ENCODE data around the gene CELF5.
"Not testable (repeated sequence)": the region's sequence is repeated elsewhere in the genome, so short reads cannot be mapped to it uniquely, and the experiment has no call there.

CELF5 gene

DNA sequence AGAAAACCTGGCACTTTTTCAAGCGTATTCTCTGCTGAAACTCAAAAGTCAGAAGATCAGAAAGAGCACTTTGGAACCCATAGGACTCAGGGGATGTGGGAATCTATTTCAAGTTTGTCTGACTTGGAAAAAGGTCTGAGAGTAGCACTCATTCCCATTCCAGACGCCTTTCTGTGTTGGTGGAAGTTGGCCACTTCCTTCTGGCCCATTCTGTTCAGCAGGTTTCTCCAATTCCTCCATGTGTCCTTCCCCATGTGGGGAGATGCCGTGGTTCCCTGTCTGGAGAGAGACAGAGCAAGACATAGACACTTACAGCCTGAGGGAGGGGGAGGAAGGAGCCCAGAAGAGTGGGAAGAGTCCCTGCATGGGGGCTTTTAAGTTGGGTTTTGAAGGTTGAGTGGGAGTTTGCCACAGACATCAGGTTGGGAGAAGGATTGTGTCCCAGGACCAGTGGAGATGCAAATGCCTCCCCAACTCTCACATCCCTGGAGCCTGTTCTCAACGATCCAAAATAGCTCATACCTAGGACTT lies 48.0 kb downstream of the CELF5 start:
- no peak for DNase-seq (ENCODE audit: low read depth in 2 of 2, low spot score in 1 of 2)

DNA sequence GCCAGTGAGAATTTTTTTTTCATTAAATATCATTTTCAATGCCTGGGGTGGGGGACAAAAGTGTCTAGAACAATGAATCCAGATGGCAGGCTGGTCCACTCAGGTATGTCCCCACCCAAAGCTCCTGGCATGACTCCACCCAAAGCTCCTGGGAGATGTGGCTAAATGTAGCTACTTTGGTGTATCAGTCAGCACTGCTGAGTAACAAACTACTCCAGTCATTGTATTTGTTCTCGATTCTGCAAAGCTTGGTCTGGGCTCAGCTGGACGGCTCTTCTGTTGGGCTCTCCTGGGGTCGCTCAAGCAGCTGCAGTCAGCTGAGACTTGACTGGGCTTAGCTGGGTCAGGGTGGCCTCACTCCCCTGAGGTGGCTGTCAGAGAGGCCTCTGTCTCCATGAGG lies 48.5 kb downstream of the CELF5 start:
- no peak for DNase-seq (ENCODE audit: low read depth in 2 of 2, low spot score in 1 of 2)

DNA sequence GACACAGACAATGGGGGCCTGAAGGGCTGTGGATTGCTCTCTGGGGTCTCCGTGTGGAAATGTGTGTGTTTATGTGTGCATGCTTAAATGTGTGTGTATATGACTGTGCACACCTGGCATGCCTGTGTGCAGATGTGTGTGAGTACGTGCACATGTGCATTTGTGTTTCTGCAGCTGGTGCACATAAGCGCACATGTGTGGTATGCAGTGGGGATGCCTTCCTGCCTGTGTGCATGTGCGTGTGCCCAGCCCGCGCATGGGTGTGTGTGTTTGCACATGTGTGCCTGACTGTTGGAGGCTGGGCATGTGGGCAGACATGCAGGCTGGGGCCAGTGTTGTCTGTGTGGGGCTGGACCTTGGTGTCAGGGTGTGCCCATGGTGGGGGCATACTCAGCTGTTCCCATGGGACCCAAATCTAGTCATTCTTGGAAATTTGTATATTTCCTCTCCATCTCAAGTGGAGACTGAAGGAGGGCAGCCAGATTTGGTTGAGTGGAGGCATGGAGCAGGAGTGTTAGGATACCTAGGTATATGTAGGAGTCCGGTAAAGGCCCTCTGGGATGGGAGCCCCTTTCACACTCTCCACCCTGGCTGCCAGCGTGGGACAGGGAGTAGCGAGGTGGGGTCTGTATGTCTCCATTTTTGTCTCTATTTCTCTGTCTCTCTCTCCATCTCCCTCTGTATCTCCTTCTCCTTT lies 49.9 kb downstream of the CELF5 start:
- no peak for DNase-seq (ENCODE audit: low read depth in 2 of 2, low spot score in 1 of 2)

DNA sequence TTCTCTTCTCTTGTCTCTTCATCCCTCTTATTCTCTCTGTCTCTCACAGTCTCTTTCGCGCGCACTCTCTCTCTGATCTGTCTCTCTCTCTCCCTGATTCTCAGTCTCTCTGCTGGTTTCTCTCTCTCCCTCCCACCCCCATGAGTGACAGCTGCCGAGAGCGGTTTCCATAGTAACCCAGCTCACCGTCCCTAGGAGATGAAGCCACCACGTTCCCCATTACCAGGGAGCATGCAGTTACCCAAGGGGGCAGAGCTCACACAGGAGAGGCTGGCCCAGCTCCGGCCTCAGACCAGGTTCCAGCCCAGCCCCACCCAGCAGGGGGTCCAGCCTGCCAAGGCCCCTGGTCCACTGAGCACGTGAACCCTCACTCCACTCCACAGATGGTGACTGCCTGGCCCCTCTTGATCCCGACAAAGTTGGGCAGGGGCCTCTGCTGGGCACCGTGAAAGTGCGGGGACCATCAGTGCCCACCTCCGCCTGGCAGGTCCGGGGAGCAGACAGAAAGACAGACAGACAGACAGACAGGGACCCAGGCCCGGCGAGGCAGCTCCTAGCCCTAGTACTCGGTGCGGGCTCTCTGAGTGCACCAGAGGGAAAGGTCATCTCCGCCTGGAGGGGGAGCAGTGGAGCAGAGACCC lies 50.6 kb downstream of the CELF5 start:
- DNase-seq (ENCODE audit: low read depth in 2 of 2, low spot score in 1 of 2), result no peak

GRCh38 chr19:3275583-3276340 lies 51.3 kb downstream of the CELF5 start:
- peak; percentile 77 to 83 for DNase-seq (ENCODE audit: low read depth in 2 of 2, low spot score in 1 of 2)

DNA sequence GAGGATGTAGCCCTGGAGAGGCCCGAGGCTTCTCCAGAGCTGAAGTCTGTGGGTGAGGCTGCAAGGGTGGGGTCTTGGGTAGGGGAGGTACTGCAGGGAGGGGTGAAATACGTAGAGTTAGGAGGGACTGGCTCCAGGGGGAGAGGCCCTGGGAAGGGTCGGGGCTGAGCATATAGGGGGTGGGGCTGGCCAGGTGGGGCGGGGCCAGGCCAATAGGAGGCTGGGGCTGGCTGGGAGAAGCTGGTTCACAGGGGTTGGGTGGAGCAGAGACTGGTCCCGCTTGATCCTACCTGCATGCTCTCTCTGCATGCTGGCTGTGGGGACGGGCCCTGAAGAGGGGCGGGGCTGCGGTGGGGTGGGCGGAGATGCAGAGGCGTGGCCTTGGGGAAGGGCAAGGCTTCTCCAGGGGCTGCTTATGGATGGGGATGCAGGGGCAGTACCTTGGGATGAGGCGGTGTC lies 51.9 kb downstream of the CELF5 start:
- no peak for DNase-seq (ENCODE audit: low read depth in 2 of 2, low spot score in 1 of 2)

DNA sequence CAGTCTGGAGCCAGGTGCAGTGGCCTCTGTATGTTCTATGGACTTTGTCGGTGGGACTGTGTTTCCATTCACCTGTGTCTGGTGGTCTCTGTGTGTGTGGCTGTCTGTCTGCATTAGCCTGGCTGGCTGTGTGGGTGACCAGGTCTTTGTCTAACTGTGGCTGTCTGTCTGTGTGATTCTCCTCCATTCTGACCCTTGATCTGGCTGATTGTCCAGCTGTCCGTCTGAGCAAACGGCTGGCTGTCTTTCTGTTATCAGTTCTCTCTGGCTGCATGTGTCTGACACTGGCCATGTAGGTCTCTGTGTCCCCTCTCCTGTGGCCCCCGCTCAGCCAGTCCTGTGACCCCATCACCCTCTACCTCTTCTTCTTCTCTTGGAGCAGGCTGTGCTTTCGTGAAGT lies 53.2 kb downstream of the CELF5 start:
- no peak for DNase-seq (ENCODE audit: low read depth in 2 of 2, low spot score in 1 of 2)

GRCh38 chr19:3278294-3278693 lies 53.8 kb downstream of the CELF5 start:
- DNase-seq (ENCODE audit: low read depth in 2 of 2, low spot score in 1 of 2), result no peak

GRCh38 chr19:3278749-3279148 lies 54.3 kb downstream of the CELF5 start:
- no peak for DNase-seq (ENCODE audit: low read depth in 2 of 2, low spot score in 1 of 2)

GRCh38 chr19:3279306-3279705 lies 54.8 kb downstream of the CELF5 start:
- DNase-seq (ENCODE audit: low read depth in 2 of 2, low spot score in 1 of 2), result no peak

DNA sequence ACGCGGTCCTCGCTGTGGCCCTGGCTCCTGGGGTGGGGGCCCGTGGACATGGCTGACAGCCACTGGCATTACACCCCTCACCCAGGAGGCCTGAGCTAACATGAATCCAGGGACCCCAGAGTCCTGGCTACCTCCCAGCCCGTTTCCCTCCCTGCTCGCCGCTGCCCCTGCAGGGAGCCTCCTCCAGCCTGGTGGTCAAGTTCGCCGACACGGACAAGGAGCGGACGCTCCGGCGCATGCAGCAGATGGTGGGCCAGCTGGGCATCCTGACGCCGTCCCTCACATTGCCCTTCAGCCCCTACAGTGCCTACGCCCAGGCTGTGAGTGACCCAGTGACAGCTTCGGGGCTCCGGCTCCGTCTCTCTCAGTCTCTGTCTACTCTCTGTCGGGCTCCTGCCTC lies 56.6 kb downstream of the CELF5 start:
- no peak for DNase-seq (ENCODE audit: low read depth in 2 of 2, low spot score in 1 of 2)

DNA sequence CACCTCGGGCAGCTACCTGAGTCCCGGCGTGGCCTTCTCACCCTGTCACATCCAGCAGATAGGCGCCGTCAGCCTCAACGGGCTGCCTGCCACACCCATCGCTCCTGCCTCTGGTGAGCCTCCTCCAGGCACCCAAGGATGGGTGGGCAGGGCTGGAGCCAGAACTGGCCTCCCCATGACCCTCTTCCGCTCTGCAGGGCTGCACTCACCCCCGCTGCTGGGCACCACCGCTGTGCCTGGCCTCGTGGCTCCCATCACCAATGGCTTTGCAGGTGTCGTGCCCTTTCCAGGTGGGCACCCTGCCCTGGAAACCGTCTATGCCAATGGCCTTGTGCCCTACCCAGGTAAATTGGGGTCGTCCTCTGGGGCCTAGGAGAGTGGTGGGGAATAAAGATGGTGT lies 57.7 kb downstream of the CELF5 start:
- DNase-seq (ENCODE audit: low read depth in 2 of 2, low spot score in 1 of 2), result no peak

DNA sequence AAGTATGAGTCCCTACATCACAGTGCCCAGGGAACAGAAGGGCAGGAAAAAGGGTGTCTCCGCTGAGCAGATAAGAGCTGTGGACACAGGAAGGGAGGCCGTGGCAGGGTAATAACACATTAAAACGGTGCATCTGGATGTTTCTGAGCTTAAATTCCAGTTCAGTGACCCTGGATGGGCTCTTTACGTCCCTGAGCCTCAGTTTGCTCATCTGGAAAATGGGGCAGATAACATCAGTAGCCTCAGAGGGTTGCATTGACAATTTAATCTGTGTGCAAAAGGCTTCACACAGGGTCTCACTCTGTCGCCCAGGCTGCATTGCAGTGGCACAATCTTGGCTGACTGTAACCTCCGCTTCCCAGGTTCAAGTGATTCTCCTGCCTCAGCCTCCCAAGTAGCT lies 58.1 kb downstream of the CELF5 start:
- DNase-seq (ENCODE audit: low read depth in 2 of 2, low spot score in 1 of 2), result no peak

- no peak for DNase-seq (ENCODE audit: low read depth in 2 of 2, low spot score in 1 of 2)
These were observed 58.8 kb downstream of the CELF5 start for GRCh38 chr19:3283246-3283751.

DNA sequence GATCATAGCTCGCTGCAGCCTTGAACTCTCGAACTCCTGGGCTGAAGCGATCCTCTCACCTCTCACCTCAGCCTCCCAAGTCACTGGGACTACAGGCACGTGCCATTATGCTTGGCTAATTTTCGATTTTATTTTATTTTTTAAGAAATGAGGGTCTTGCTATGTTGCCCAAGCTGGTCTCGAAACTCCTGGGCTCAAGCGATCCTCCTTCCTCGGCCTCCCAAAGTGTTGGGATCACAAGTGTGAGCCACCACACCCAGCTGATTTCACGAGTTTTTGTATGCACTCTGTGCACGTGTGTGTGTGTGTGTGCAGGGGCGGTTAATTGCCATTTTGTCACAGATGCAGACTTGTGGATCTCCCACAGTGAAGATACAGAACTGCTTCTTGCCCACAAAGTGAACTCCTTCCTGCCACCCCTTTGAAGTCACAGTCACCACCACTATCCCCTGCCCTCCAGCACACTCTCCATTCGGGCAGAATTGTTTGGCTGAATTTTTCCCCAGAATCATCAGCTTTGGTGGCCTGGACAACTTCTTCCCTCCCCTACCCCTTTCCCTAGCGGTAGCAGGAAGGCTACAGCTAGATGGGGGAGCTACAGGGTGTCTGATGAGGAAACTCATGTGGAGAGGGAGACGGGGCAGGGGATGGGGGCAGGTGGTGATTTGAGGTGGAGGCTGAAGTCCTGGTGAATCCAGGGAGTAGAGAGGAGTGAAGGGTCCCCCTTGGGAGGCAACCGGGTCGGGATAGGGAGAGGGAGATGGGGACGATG lies 59.6 kb downstream of the CELF5 start:
- no peak for DNase-seq (ENCODE audit: low read depth in 2 of 2, low spot score in 1 of 2)

GRCh38 chr19:3284759-3285646 lies 60.5 kb downstream of the CELF5 start:
- no peak for DNase-seq (ENCODE audit: low read depth in 2 of 2, low spot score in 1 of 2)

DNA sequence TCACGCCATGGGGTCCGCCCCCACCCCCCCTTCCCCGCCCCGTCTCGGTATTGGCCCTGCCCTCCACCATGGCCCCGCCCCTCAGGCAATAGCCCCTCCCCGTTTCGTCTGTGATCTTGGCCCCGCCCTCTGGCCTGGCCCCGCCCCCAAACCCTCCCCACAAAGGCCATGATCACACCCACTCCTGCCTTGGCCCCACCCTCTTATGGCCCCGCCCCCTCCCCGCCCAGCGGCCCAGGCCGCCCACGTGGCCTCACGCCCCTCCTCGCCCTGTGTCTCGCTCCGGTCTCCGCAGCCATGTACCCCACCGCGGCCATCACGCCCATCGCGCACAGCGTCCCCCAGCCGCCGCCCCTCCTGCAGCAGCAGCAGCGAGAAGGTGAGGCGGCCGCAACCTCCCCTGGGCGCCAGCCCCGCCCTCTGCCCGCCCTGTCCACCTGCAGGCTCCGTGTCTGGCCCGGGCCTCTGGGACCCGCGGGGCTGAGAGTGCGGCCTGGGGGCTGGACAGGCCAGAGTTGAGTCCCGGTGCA lies 61.3 kb downstream of the CELF5 start:
- no peak for DNase-seq (ENCODE audit: low read depth in 2 of 2, low spot score in 1 of 2)

DNA sequence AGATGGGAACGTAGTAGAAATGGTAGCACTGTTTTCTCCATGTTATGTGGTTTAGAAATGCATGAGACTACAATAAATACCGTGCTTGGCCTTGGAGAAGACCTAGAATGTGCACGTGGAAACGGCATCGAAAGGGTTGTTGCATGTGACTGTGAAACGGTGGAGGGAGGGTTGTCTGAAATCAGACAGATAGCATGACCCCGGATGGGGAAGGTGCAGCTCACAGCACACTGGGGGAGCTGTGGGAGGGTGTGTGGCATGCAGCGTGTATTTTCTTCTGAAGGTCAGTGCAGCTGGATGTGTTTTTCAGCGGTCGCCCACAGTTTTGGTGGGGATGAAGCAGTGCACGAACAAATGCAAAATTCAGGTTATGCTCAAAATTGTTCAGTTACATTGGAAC lies 63.4 kb downstream of the CELF5 start:
- DNase-seq (ENCODE audit: low read depth in 2 of 2, low spot score in 1 of 2), result no peak

DNA sequence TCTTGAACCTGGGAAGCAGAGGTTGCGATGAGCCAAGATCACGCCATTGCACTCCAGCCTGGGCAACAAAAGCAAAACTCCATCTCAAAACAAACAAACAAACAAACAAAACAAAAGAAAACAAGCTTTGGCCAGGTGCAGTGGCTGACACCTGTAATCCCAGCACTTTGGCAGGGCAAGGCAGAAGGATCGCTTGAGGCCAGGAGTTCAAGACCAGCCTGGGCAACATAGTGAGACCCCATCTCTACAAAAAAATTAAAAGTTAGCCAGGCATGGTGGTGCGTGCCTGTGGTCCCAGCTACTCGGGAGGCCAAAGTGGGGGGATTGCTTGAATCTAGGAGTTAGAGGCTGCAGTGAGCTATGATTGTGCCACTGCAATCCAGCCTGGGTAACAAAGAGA lies 64.0 kb downstream of the CELF5 start:
- DNase-seq (ENCODE audit: low read depth in 2 of 2, low spot score in 1 of 2), result not testable (repeated sequence)
